Endothelial cell (in vitro differentiated cells): ENCODE results near the gene EML1. TPM values are rescaled to one million over a fixed set of nuclear protein-coding genes. Genes with fewer than 3 reads are reported as not detected.

ENCODE experiments used
- DNase-seq: peaks from one replicate; pipeline ENCODE4 v3.0.0; 2021; ENCODE audit warnings: low spot score
- H3K27ac Mint-ChIP-seq: one replicate; pipeline ENCODE4 v1.8.0; 2021; ENCODE audit warnings: mixed read lengths, inconsistent platforms; ENCODE audit not compliant: unreplicated experiment
- H3K27me3 Mint-ChIP-seq: one replicate; pipeline ENCODE4 v1.8.0; 2021; ENCODE audit warnings: mild to moderate bottlenecking, moderate library complexity, mixed read lengths, inconsistent platforms; ENCODE audit not compliant: unreplicated experiment
- H3K36me3 Mint-ChIP-seq: one replicate; pipeline ENCODE4 v1.8.0; 2021; ENCODE audit warnings: mild to moderate bottlenecking, low read depth, mixed read lengths, inconsistent platforms; ENCODE audit not compliant: unreplicated experiment
- H3K4me1 Mint-ChIP-seq: one replicate; pipeline ENCODE4 v1.8.0; 2021; ENCODE audit warnings: mild to moderate bottlenecking, mixed read lengths, inconsistent platforms; ENCODE audit not compliant: unreplicated experiment
- H3K4me3 Mint-ChIP-seq: one replicate; pipeline ENCODE4 v1.8.0; 2021; ENCODE audit warnings: mild to moderate bottlenecking, mixed read lengths, inconsistent platforms; ENCODE audit not compliant: unreplicated experiment
- H3K9me3 Mint-ChIP-seq: one replicate; pipeline ENCODE4 v1.8.0; 2021; ENCODE audit warnings: mixed read lengths, inconsistent platforms; ENCODE audit not compliant: unreplicated experiment
- CTCF ChIP-seq: fragments of 200-600 bp; sonication (generic); IDR thresholded peaks from one replicate; pipeline ENCODE4 v1.5.0; 2021; ENCODE audit warnings: antibody characterized with exemption; ENCODE audit not compliant: unreplicated experiment
- total RNA-seq: library from RNA; stranded (reverse); fragmentation: NEBNext Ultra II Directional; extraction: Animal tissue kit (Norgen Biotek cat#: 25700); gene quantifications from one replicate; pipeline ENCODE4 v1.2.1, GENCODE V29; 2021; ENCODE audit not compliant: unreplicated experiment

EML1 gene
- total RNA-seq, 1 donor from 2014 or later = 10.0 TPM

DNA sequence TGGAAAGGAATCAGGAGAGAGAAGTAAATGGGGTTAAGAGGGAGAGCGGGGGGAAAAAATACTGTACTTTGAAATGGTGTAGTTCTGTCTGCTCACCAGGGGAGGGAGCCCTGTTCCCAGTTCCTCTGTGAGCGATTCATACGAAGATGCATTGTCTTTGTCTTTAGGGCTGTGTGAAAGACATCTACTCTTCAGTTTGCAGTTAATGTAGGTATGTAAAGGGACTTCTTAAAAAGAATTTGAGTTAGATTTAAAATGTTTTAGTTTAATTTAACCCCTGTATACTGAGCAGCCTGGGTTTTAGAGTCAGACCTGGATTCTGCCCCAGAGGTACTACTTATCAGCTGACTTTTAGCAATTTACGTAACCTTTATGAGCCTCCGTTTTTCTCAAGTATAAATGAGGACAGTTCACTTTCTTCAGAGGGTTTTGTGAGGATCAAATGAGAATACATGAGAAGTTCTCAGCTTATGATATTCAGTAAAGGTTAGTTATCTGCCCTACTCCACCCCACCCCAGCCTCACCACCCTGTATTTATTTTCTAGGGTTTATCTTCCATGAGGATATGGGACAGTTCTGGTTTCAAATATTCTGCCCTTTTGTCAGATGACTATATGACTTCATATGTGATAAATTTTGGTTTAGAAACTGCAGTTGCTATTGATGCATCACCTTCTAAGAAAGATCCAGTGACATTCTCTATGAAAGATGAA, 189.5 kb downstream of the EML1 start:
- Mint-ChIP-seq H3K27me3 (no peaks in the 10 kb centered on the region), H3K27ac (peak overlapping the region; percentile 70), H3K36me3 (no peaks in the 10 kb centered on the region), H3K9me3 (no peaks in the 10 kb centered on the region), H3K4me3 (no peak overlapping the region), H3K4me1 (peaks cover 16% of the 10 kb centered on the region)
- peak; percentile 64 for DNase-seq
- peak; percentile 77 for TF ChIP-seq CTCF

DNA sequence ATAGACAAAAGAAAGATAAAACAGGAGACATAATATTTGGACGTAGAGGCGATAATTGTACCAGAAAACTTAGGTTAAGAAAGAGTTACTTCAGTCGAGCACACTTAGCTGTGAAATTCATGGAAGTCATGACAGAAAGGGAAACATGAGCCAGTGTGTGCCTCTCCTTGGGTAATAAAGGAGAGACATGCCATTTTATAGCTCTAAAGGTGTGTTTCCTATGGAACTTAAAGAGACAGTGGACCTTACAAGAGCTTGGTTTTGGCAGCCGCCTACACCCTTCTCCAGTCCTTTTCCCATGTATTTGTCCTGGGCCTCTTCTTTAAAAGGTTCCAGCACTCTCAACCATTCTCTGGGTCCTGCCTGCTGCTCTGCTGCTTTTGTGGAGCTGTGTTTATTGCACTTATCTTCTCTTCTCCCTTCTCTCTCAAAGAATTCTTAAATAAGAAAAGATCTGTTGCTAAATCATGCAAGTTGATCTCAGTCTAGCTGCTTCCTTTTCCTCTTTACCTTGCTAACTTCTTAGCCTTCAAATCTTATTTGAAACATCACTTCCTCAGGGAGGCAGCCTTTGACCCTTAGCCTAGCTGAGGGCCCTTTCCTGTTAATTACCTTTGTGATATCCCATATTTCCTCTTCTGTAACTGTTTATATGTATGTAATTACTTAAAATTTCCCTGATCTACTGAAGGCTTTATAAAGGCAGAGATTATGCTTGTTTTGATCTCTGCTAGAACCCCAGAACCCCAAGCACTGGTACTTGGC, 190.2 kb downstream of the EML1 start:
- no peaks in the 10 kb centered on the region for H3K27me3 Mint-ChIP-seq
- no peaks in the 10 kb centered on the region for H3K36me3 Mint-ChIP-seq
- DNase-seq = no peak
- peaks cover 16% of the 10 kb centered on the region for H3K4me1 Mint-ChIP-seq
- H3K27ac Mint-ChIP-seq = peak overlapping the region; percentile 70
- no peaks in the 10 kb centered on the region for H3K9me3 Mint-ChIP-seq
- no peak overlapping the region for H3K4me3 Mint-ChIP-seq
- no peak for TF ChIP-seq CTCF

DNA sequence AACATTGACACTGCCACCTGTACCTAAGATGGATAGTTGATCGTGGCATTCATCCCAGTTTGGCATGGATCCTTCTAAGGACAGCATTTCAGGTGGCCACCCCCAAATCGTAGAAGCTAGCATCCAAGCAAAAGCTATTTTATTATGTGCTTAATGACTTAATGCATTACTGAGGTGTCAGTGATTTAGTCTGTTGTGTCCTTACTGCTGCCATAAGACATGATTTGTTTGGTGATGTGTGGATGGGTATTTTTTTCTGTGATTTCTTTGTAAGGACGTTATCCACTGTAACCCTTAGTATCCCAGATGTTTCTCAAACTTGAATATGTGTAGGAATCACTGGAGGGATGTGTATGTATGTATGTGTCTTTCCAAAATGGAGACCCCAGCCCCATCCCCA, 190.8 kb downstream of the EML1 start:
- Mint-ChIP-seq H3K9me3 (no peaks in the 10 kb centered on the region), H3K27ac (peak overlapping the region; percentile 70), H3K36me3 (no peaks in the 10 kb centered on the region), H3K27me3 (no peaks in the 10 kb centered on the region), H3K4me3 (no peak overlapping the region), H3K4me1 (peaks cover 16% of the 10 kb centered on the region)
- no peak for DNase-seq
- no peak for TF ChIP-seq CTCF

GRCh38 chr14:99986396-99986795, 193.2 kb downstream of the EML1 start:
- Mint-ChIP-seq H3K9me3 (no peaks in the 10 kb centered on the region), H3K4me1 (peaks cover 16% of the 10 kb centered on the region), H3K4me3 (no peak overlapping the region), H3K27me3 (no peaks in the 10 kb centered on the region), H3K36me3 (no peaks in the 10 kb centered on the region), H3K27ac (no peak overlapping the region)
- no peak for TF ChIP-seq CTCF
- DNase-seq = no peak

GRCh38 chr14:99989032-99989431, 195.8 kb downstream of the EML1 start:
- TF ChIP-seq CTCF = no peak
- H3K27me3 Mint-ChIP-seq = no peaks in the 10 kb centered on the region
- no peak for DNase-seq
- no peaks in the 10 kb centered on the region for H3K36me3 Mint-ChIP-seq
- H3K27ac Mint-ChIP-seq = no peak overlapping the region
- H3K4me1 Mint-ChIP-seq = peaks cover under 1% of the 10 kb centered on the region
- H3K4me3 Mint-ChIP-seq = no peak overlapping the region
- H3K9me3 Mint-ChIP-seq = no peaks in the 10 kb centered on the region
